GM23248 (cell line): ENCODE results near the gene PROCA1.

Experiments used
- EZH2 ChIP-seq: fragments of 200-600 bp; sonication (generic); IDR thresholded peaks from 2 replicates; pipeline ENCODE4 v1.6.1; 2018; ENCODE audit warnings: antibody characterized with exemption, mild to moderate bottlenecking; ENCODE audit not compliant: insufficient read depth, poor library complexity, severe bottlenecking
- EZH2phosphoT487 ChIP-seq: fragments of 200-600 bp; sonication (generic); IDR thresholded peaks from 2 replicates; pipeline ENCODE4 v1.6.1; 2018; ENCODE audit warnings: antibody characterized with exemption, moderate library complexity, mild to moderate bottlenecking, low read depth; ENCODE audit not compliant: insufficient read depth

GRCh38 chr17:28669918-28670317, 41.8 kb downstream of the PROCA1 start:
- TF ChIP-seq EZH2phosphoT487 (no peak), EZH2 (no peak)
